RWPE2 (cell line): ENCODE data around the gene SEC23B.
A peak's percentile ranks its signal among the peaks of the same experiment; 100 is the strongest.
"Not testable (repeated sequence)": the region's sequence is repeated elsewhere in the genome, so short reads cannot be mapped to it uniquely, and the experiment has no call there.

Experiments
- ATAC-seq: fragments of 200-7000 bp; cut with Tn5 transposase; 3 replicates; pipeline ENCODE4 v1.9.1; 2021; ENCODE audit warnings: low read depth
- DNase-seq: peaks from one replicate; pipeline ENCODE4 v3.0.0-alpha.2; 2020; ENCODE audit warnings: low spot score
- H3K27ac ChIP-seq: fragments of 450-650 bp; 2 replicates; pipeline ENCODE4 v1.5.1; 2017; ENCODE audit warnings: mild to moderate bottlenecking; ENCODE audit not compliant: poor library complexity, severe bottlenecking
- H3K27me3 ChIP-seq: fragments of 250-450 bp; sonication (Bioruptor Pico); 2 replicates; pipeline ENCODE4 v1.5.1; 2021; ENCODE audit warnings: mild to moderate bottlenecking, moderate library complexity; ENCODE audit not compliant: insufficient read depth, poor library complexity, severe bottlenecking
- H3K36me3 ChIP-seq: fragments of 250-450 bp; sonication (Bioruptor Pico); 2 replicates; pipeline ENCODE4 v1.5.1; 2020; ENCODE audit warnings: low read depth, mild to moderate bottlenecking, moderate library complexity
- H3K4me1 ChIP-seq: fragments of 250-450 bp; sonication (Bioruptor Pico); 2 replicates; pipeline ENCODE4 v1.5.1; 2021; ENCODE audit warnings: mild to moderate bottlenecking, moderate library complexity; ENCODE audit not compliant: insufficient read depth, poor library complexity, severe bottlenecking
- H3K4me3 ChIP-seq: fragments of 250-450 bp; sonication (Bioruptor Pico); 2 replicates; pipeline ENCODE4 v1.5.1; 2021; ENCODE audit warnings: mild to moderate bottlenecking, moderate library complexity; ENCODE audit not compliant: severe bottlenecking
- H3K9me3 ChIP-seq: fragments of 250-450 bp; sonication (Bioruptor Pico); 2 replicates; pipeline ENCODE4 v1.5.1; 2021; ENCODE audit warnings: mild to moderate bottlenecking, moderate library complexity; ENCODE audit not compliant: severe bottlenecking
- TF ChIP-seq, protein P1 (sequence below): fragments of 450-650 bp; IDR thresholded peaks from one replicate; pipeline ENCODE4 v1.5.1; 2017; ENCODE audit warnings: mild to moderate bottlenecking, moderate library complexity; ENCODE audit not compliant: poor library complexity, severe bottlenecking

The SEC23B gene

DNA sequence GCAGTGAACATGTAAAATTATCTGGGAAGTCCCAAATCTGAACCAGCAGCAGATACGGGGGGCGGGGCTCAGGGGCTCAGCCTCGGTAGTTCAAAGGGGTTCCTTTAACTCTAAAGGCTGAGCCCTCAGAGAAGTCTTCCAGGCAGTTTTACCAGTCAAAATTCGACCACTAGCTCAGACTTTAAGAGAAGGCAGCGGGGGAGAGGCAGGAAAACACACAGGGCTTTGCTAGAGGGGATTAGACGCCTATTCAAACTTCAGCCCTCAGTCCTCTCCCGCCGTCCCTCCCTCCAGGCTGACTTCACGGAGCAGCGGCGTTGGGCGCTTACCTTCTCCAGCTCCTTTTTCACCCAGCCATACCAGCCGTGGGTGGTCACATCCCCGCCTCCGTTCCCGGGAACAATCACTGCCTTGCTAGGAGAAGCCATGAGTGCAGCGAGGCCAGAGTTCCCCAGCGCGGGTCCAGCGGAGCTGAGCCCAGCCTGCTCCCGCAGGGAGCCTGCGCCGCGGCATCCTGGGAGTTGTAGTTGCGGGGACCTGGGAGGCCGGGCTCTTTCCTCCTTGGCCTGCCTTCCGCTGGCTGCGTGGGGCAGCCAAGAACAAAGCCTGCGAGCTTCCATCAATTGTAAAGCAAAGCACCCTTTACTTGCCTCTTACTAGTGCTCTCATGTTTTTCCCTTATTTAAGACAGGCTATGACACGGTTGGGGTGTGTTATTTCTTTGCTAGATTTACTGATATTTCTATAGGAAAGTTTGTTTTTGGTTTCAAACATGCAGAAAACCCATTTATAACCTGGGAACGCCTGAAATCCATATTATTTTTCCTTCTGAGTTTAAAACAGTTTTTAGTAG is 10.8 kb upstream of the SEC23B start, which contains the start of gene RBBP9:
Gene RBBP9 (minus strand): TSS at position 486 of the 853 bp plus-strand sequence. CDS start 58 bp downstream, at position 428.
- no peak within 1 kb of the TSS for H3K27ac ChIP-seq
- no peaks in the 10 kb centered on the region for H3K9me3 ChIP-seq
- TF ChIP-seq, protein P1, sequence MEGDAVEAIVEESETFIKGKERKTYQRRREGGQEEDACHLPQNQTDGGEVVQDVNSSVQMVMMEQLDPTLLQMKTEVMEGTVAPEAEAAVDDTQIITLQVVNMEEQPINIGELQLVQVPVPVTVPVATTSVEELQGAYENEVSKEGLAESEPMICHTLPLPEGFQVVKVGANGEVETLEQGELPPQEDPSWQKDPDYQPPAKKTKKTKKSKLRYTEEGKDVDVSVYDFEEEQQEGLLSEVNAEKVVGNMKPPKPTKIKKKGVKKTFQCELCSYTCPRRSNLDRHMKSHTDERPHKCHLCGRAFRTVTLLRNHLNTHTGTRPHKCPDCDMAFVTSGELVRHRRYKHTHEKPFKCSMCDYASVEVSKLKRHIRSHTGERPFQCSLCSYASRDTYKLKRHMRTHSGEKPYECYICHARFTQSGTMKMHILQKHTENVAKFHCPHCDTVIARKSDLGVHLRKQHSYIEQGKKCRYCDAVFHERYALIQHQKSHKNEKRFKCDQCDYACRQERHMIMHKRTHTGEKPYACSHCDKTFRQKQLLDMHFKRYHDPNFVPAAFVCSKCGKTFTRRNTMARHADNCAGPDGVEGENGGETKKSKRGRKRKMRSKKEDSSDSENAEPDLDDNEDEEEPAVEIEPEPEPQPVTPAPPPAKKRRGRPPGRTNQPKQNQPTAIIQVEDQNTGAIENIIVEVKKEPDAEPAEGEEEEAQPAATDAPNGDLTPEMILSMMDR, result no peak
- H3K27me3 ChIP-seq, result no peaks in the 10 kb centered on the region
- H3K4me3 ChIP-seq, result peak within 1 kb of the TSS; percentile 81
- H3K36me3 ChIP-seq, result no peaks in the 10 kb centered on the region
- peak; percentile 83 for DNase-seq
- peaks cover 3% of the 10 kb centered on the region for H3K4me1 ChIP-seq
- peak; percentile 100 for ATAC-seq

- Histone ChIP-seq H3K4me3 (no peak overlapping the region), H3K4me1 (peaks cover 3% of the 10 kb centered on the region), H3K9me3 (no peaks in the 10 kb centered on the region), H3K36me3 (no peaks in the 10 kb centered on the region), H3K27me3 (no peaks in the 10 kb centered on the region), H3K27ac (no peak overlapping the region)
- DNase-seq, result no peak
- no peak for ATAC-seq
- TF ChIP-seq, protein P1, result no peak
These were observed 10.1 kb upstream of the SEC23B start for GRCh38 chr20:18497603-18498002.

DNA sequence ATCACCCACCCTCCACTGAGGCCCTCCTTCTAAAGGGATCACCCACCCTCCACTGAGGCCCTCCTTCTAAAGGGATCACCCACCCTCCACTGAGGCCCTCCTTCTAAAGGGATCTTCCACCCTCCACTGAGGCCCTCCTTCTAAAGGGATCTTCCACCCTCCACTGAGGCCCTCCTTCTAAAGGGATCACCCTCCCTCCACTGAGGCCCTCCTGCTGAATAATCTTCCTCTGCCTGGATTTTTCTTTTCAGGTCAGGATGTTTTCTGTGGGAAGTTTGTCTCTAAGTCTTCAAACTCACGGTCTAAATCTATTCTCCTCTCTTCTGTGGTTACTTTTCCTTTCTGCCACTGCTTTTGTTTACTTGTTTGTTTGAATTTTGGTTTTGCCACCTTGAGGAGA is 6.1 kb upstream of the SEC23B start:
- H3K9me3 ChIP-seq, H3K4me3 ChIP-seq, H3K27ac ChIP-seq, H3K36me3 ChIP-seq, H3K4me1 ChIP-seq, H3K27me3 ChIP-seq, DNase-seq, ATAC-seq: not testable (repeated sequence)

DNA sequence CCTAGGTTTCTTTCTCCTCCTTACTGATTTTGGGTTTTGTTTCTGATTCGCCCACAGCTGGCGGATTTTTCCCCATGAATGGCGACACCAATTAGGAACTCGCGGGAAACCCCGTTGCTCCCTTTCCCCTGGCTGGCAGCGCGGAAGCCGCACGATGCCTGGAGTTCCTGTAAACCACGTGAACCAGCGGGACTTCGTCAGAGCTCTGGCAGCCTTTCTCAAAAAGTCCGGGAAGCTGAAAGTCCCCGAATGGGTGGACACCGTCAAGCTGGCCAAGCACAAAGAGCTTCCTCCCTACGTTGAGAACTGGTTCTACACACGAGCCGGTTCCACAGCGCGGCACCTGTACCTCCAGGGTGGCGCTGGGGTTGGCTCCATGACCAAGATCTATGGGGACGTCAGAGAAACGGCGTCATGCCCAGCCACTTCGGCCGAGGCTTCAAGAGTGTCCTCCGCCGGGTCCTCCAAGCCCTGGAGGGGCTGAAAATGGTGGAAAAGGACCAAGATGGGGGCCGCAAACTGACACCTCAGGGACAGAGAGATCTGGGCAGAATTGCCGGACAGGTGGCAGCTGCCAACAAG is 3.2 kb upstream of the SEC23B start:
- Histone ChIP-seq H3K36me3 (peaks cover 8% of the 10 kb centered on the region), H3K4me3 (no peak overlapping the region), H3K4me1 (peaks cover 10% of the 10 kb centered on the region), H3K27ac (no peak overlapping the region), H3K27me3 (no peaks in the 10 kb centered on the region), H3K9me3 (no peaks in the 10 kb centered on the region)
- TF ChIP-seq, protein P1, result no peak
- DNase-seq, result no peak
- no peak for ATAC-seq

DNA sequence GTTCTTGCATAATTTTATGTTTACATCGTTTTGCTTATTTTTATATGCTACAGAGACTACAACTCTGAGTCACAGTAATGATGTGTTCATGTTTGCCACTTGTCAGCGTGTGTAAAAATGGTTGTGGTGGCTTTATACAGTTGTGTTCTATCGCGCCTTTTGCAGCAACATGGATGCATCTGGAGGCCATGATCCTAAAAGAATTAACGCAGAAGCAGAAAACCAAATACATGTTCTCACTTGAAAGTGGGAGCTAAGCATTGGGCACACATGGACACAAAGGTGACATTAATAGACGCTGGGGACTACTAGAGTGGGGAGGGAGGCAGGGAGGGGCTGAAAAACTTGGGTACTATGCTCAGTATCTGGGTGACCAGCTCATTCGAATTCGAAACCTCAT is 996 bp upstream of the SEC23B start:
- Histone ChIP-seq H3K4me1 (peaks cover 11% of the 10 kb centered on the region), H3K27ac (peak overlapping the region; percentile 68), H3K27me3 (no peaks in the 10 kb centered on the region), H3K36me3 (peaks cover 30% of the 10 kb centered on the region), H3K4me3 (peak overlapping the region; percentile 75), H3K9me3 (no peaks in the 10 kb centered on the region)
- TF ChIP-seq, protein P1, result no peak
- DNase-seq (no peak), ATAC-seq (no peak)
